Transverse colon (tissue), 4 donors: ENCODE results near the gene MAOA.
"Not testable (repeated sequence)": the region's sequence is repeated elsewhere in the genome, so short reads cannot be mapped to it uniquely, and the experiment has no call there.

Experiments used
- CTCF ChIP-seq, 5 experiments: fragments of 200-600 bp in 3 of 5; fragments of 450-650 bp in 2 of 5; sonication (generic) in 3 of 5; IDR thresholded peaks; 1 replicate in 2 of 5; 2 replicates in 3 of 5; pipeline ENCODE4 v1.5.1; 2016 to 2017; ENCODE audit warnings: antibody characterized with exemption in 5 of 5, inconsistent platforms in 3 of 5, mild to moderate bottlenecking in 2 of 5, moderate library complexity in 1 of 5
- EP300 ChIP-seq: sonication (generic); formaldehyde crosslinking; IDR thresholded peaks from one replicate; pipeline ENCODE4 v1.6.1; 2017; ENCODE audit warnings: antibody characterized with exemption, low read depth
- POLR2A ChIP-seq: fragments of 450-650 bp; IDR thresholded peaks from one replicate; pipeline ENCODE4 v1.6.1; 2016; ENCODE audit warnings: antibody characterized with exemption, mild to moderate bottlenecking, moderate library complexity
- POLR2AphosphoS5 ChIP-seq, 3 donors: sonication (generic); formaldehyde crosslinking; IDR thresholded peaks; one replicate each; pipeline ENCODE4 v1.6.1; 2016; ENCODE audit warnings: antibody characterized with exemption in 3 of 3

GRCh38 chrX:43619861-43620260 lies 36.2 kb upstream of the MAOA start:
- TF ChIP-seq POLR2AphosphoS5 (IDR thresholded peaks at IDR 0.05); POLR2A; CTCF (IDR thresholded peaks at IDR 0.05); EP300: not testable (repeated sequence)
